Measurements from ENCODE around the gene WIPF3. TPM values are rescaled to one million over a fixed set of nuclear protein-coding genes. Genes with fewer than 3 reads are reported as not detected.

Gene WIPF3
- total and polyA plus RNA-seq, 12 donors: 1.1 to 15.4 (median 6.9) TPM

GRCh38 chr7:29840701-29841100, 34.4 kb downstream of the WIPF3 start:
- H3K9me3 ChIP-seq: no peaks in the 10 kb centered on the region
- TF ChIP-seq CTCF (IDR thresholded peaks at IDR 0.05): no peak
- no peaks in the 10 kb centered on the region for H3K27me3 ChIP-seq
- WGBS, 2 donors: 77 to 81% methylated on average over 6 of the region's 6 CpGs
- DNase-seq: no peak
- no peak for ATAC-seq
- peaks cover 0 to 3% (median 0%) of the 10 kb centered on the region in 9 donors for H3K36me3 ChIP-seq
- no peak overlapping the region for H3K4me3 ChIP-seq
- intact Hi-C loops (cut with DNase I): no loop called here
- no peak overlapping the region for H3K27ac ChIP-seq
- peaks cover 0 to 20% (median 3%) of the 10 kb centered on the region in 9 donors for H3K4me1 ChIP-seq

- no peak for TF ChIP-seq CTCF (IDR thresholded peaks at IDR 0.05)
- H3K27ac ChIP-seq: no peak overlapping the region
- intact Hi-C loops (cut with DNase I): no loop called here
- ATAC-seq (no peak), DNase-seq (no peak)
- no peaks in the 10 kb centered on the region for H3K36me3 ChIP-seq
- 68 to 74% methylated on average over 11 of the region's 11 CpGs for WGBS, 2 donors
- H3K4me3 ChIP-seq: no peak overlapping the region
- H3K9me3 ChIP-seq: no peaks in the 10 kb centered on the region
- H3K4me1 ChIP-seq: peaks cover 0 to 20% (median 3%) of the 10 kb centered on the region in 9 donors
- H3K27me3 ChIP-seq: no peaks in the 10 kb centered on the region
Observed at GRCh38 chr7:29841926-29842701, 35.8 kb downstream of the WIPF3 start.

GRCh38 chr7:29843093-29843492, 36.8 kb downstream of the WIPF3 start:
- ATAC-seq: no peak
- Histone ChIP-seq H3K27me3 (no peaks in the 10 kb centered on the region), H3K27ac (no peak overlapping the region), H3K4me1 (peaks cover 0 to 20% (median 3%) of the 10 kb centered on the region in 9 donors), H3K36me3 (no peaks in the 10 kb centered on the region), H3K9me3 (no peaks in the 10 kb centered on the region), H3K4me3 (no peak overlapping the region)
- no peak for TF ChIP-seq CTCF (IDR thresholded peaks at IDR 0.05)
- WGBS, 2 donors: 90 to 91% methylated on average over 8 of the region's 8 CpGs
- no peak for DNase-seq
- intact Hi-C loops (cut with DNase I): no loop called here

GRCh38 chr7:29843726-29844125, 37.4 kb downstream of the WIPF3 start:
- no peak for TF ChIP-seq CTCF (IDR thresholded peaks at IDR 0.05)

More at GRCh38 chr7:29843726-29844125, 37.4 kb downstream of the WIPF3 start:
- H3K36me3 ChIP-seq: no peaks in the 10 kb centered on the region
- ATAC-seq: no peak
- DNase-seq: no peak
- H3K4me1 ChIP-seq: peaks cover 0 to 20% (median 3%) of the 10 kb centered on the region in 9 donors
- intact Hi-C loops (cut with DNase I): no loop called here
- no peaks in the 10 kb centered on the region for H3K9me3 ChIP-seq
- H3K27me3 ChIP-seq: no peaks in the 10 kb centered on the region
- H3K27ac ChIP-seq: no peak overlapping the region
- H3K4me3 ChIP-seq: no peak overlapping the region
- 71 to 79% methylated on average over 4 of the region's 4 CpGs for WGBS, 2 donors

Data from heart right ventricle (tissue), 16 donors.